B cell (primary cell): ENCODE results near the gene FFAR3.

Source experiments
- CTCF ChIP-seq: fragments of 200-600 bp; IDR thresholded peaks from one replicate; pipeline ENCODE4 v1.8.0; 2022; ENCODE audit warnings: antibody characterized with exemption, mild to moderate bottlenecking
- EZH2 ChIP-seq: IDR thresholded peaks from 2 replicates; pipeline ENCODE4 v1.6.1; 2012; ENCODE audit warnings: borderline replicate concordance, low read depth, mild to moderate bottlenecking, moderate library complexity, low read length; ENCODE audit not compliant: insufficient read depth, poor library complexity, severe bottlenecking

GRCh38 chr19:35349614-35350521 lies 8.4 kb upstream of the FFAR3 start:
- TF ChIP-seq CTCF (no peak), EZH2 (no peak)
